ENCODE measurements around the gene HDAC9. TPM values are rescaled to one million over a fixed set of nuclear protein-coding genes. Genes with fewer than 3 reads are reported as not detected.

HDAC9 gene
- total RNA-seq, 1 experiment from 2014 or later = 31.9 TPM

DNA sequence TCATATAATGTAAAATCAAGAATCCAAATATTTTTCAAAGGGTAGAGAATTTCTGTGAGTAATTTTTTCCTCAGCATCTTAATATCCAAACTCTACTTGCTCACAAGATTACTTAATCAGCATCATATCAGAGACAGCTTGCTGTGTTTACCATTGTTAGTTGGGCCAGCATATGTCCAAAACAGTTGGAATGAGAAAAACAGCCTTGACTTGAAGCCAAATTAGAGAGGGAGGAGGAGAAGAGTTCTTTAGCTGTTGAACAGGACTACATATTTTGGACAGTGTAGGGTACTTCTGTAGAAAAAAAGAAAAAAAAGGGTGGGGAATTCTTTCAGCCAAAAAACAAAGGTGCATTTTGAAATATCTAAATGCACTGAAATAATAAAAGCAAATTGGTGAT lies 69.8 kb downstream of the HDAC9 start:
- BruUV-seq (replicated peaks) = no TSS peak
- no peaks in the 10 kb centered on the region for H3K9me3 ChIP-seq (ENCODE audit: low read depth, low read length, poor library complexity, severe bottlenecking)
- no peak for DNase-seq (ENCODE audit: low spot score)
- H3K27ac ChIP-seq (ENCODE audit: low read depth, low read length, poor library complexity, severe bottlenecking) = peak overlapping the region; percentile 33
- H3K36me3 ChIP-seq (ENCODE audit: insufficient read depth, low read length, poor library complexity, severe bottlenecking) = no peaks in the 10 kb centered on the region
- peaks cover 20% of the 10 kb centered on the region for H3K4me1 ChIP-seq (ENCODE audit: insufficient read depth, low read length, poor library complexity, severe bottlenecking)
- no peaks in the 10 kb centered on the region for H3K27me3 ChIP-seq (replicated peaks; ENCODE audit: insufficient read depth, low read depth, low read length, poor library complexity)
- intact Hi-C loops (cut with micrococcal nuclease; ENCODE audit: unreplicated experiment) = loop anchor here (10.0 kb wide), 1 partner anchor 409 kb away; no protein-coding TSS in a partner anchor
- no peak for TF ChIP-seq EZH2 (IDR thresholded peaks at IDR 0.05; ENCODE audit: borderline replicate concordance, low read depth, low read length, poor library complexity, severe bottlenecking)
- TF ChIP-seq, protein P1, sequence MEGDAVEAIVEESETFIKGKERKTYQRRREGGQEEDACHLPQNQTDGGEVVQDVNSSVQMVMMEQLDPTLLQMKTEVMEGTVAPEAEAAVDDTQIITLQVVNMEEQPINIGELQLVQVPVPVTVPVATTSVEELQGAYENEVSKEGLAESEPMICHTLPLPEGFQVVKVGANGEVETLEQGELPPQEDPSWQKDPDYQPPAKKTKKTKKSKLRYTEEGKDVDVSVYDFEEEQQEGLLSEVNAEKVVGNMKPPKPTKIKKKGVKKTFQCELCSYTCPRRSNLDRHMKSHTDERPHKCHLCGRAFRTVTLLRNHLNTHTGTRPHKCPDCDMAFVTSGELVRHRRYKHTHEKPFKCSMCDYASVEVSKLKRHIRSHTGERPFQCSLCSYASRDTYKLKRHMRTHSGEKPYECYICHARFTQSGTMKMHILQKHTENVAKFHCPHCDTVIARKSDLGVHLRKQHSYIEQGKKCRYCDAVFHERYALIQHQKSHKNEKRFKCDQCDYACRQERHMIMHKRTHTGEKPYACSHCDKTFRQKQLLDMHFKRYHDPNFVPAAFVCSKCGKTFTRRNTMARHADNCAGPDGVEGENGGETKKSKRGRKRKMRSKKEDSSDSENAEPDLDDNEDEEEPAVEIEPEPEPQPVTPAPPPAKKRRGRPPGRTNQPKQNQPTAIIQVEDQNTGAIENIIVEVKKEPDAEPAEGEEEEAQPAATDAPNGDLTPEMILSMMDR (conservative IDR thresholded peaks at IDR 0.05; ENCODE audit: low read depth, low read length) = no peak
- ChIA-PET POLR2A (ENCODE audit: low non-redundant PET) (no interaction called here), CTCF (no interaction called here)
- H3K4me3 ChIP-seq (ENCODE audit: low read depth, low read length, poor library complexity, severe bottlenecking) = no peak overlapping the region

DNA sequence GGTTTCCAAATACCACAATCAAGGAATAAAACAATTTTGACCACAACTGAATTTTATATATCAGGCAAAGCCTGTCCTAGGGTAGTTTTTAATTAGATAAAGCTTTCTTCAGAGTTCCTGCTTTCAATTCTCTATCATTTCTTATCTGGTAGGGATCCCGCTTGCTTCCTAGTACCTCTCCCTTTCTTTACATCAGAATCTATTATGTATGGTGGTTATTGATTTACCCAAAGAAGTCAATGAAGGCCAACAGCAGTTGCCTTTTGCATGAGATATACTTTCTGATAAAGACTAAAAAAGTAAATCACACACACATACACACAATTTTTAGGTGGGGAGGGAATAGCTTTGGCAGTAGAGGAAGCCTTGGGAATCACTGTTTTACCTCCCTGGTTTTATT lies 70.7 kb downstream of the HDAC9 start:
- BruUV-seq (replicated peaks) = no TSS peak
- TF ChIP-seq EZH2 (IDR thresholded peaks at IDR 0.05; ENCODE audit: borderline replicate concordance, low read depth, low read length, poor library complexity, severe bottlenecking) = no peak
- TF ChIP-seq, protein P1 (conservative IDR thresholded peaks at IDR 0.05; ENCODE audit: low read depth, low read length) = no peak
- CTCF ChIA-PET = no interaction called here
- intact Hi-C loops (cut with micrococcal nuclease; ENCODE audit: unreplicated experiment) = loop anchor here (10.0 kb wide), 1 partner anchor 409 kb away; no protein-coding TSS in a partner anchor
- Histone ChIP-seq H3K4me1 (ENCODE audit: insufficient read depth, low read length, poor library complexity, severe bottlenecking) (peaks cover 29% of the 10 kb centered on the region), H3K27me3 (replicated peaks; ENCODE audit: insufficient read depth, low read depth, low read length, poor library complexity) (no peaks in the 10 kb centered on the region), H3K9me3 (ENCODE audit: low read depth, low read length, poor library complexity, severe bottlenecking) (no peaks in the 10 kb centered on the region), H3K4me3 (ENCODE audit: low read depth, low read length, poor library complexity, severe bottlenecking) (no peak overlapping the region), H3K36me3 (ENCODE audit: insufficient read depth, low read length, poor library complexity, severe bottlenecking) (no peaks in the 10 kb centered on the region), H3K27ac (ENCODE audit: low read depth, low read length, poor library complexity, severe bottlenecking) (peak overlapping the region; percentile 15)
- DNase-seq (ENCODE audit: low spot score) = no peak
- POLR2A ChIA-PET (ENCODE audit: low non-redundant PET) = no interaction called here

DNA sequence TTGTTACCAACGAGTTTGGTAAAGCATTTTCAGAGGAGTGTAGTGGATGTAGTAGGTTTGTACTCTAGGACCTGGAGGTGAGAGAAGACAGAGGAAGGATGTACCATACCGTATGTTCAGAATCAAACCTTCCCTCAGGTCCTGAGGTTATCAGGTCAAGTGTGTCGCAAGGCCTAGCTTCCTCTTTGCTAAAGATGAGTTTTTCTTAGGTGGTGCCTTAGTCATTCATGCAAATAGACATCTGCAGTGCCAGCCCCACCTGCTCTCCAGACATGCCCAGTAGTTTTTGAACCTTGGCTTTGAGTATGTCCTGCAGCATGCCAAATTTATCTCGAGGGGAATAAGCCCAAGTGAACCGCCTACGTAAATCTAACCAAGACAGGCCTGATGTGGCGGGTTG lies 71.3 kb downstream of the HDAC9 start:
- POLR2A ChIA-PET (ENCODE audit: low non-redundant PET) = no interaction called here
- H3K36me3 ChIP-seq (ENCODE audit: insufficient read depth, low read length, poor library complexity, severe bottlenecking) = no peaks in the 10 kb centered on the region
- H3K27me3 ChIP-seq (replicated peaks; ENCODE audit: insufficient read depth, low read depth, low read length, poor library complexity) = no peaks in the 10 kb centered on the region
- no peak for DNase-seq (ENCODE audit: low spot score)
- BruUV-seq (replicated peaks) = no TSS peak
- intact Hi-C loops (cut with micrococcal nuclease; ENCODE audit: unreplicated experiment) = loop anchor here (10.0 kb wide), 1 partner anchor 408 kb away; no protein-coding TSS in a partner anchor
- H3K27ac ChIP-seq (ENCODE audit: low read depth, low read length, poor library complexity, severe bottlenecking) = no peak overlapping the region
- H3K9me3 ChIP-seq (ENCODE audit: low read depth, low read length, poor library complexity, severe bottlenecking) = no peaks in the 10 kb centered on the region
- peaks cover 35% of the 10 kb centered on the region for H3K4me1 ChIP-seq (ENCODE audit: insufficient read depth, low read length, poor library complexity, severe bottlenecking)
- CTCF ChIA-PET = interaction anchor here (0.5 kb wide), 1 partner anchor 822 kb away, joined by 4 read pairs; no protein-coding TSS in a partner anchor
- no peak for TF ChIP-seq EZH2 (IDR thresholded peaks at IDR 0.05; ENCODE audit: borderline replicate concordance, low read depth, low read length, poor library complexity, severe bottlenecking)
- TF ChIP-seq, protein P1 (conservative IDR thresholded peaks at IDR 0.05; ENCODE audit: low read depth, low read length) = no peak
- no peak overlapping the region for H3K4me3 ChIP-seq (ENCODE audit: low read depth, low read length, poor library complexity, severe bottlenecking)
